PFSK-1 (cell line): Measurements from ENCODE around the gene WAC.

ENCODE experiments used
- POLR2AphosphoS5 ChIP-seq: IDR thresholded peaks from 2 replicates; pipeline ENCODE4 v1.6.1; 2012; ENCODE audit warnings: low read depth, mild to moderate bottlenecking, control low read depth, low read length, moderate library complexity
- REST ChIP-seq, 2 experiments: IDR thresholded peaks; 2 replicates each; pipeline versions ENCODE4 v1.6.1 to v1.8.0; 2011 to 2012; ENCODE audit warnings: low read depth in 2 of 2, low read length in 2 of 2, control low read depth in 1 of 2, inconsistent platforms in 1 of 2, mild to moderate bottlenecking in 1 of 2, moderate library complexity in 1 of 2; ENCODE audit not compliant: insufficient read depth in 1 of 2

DNA sequence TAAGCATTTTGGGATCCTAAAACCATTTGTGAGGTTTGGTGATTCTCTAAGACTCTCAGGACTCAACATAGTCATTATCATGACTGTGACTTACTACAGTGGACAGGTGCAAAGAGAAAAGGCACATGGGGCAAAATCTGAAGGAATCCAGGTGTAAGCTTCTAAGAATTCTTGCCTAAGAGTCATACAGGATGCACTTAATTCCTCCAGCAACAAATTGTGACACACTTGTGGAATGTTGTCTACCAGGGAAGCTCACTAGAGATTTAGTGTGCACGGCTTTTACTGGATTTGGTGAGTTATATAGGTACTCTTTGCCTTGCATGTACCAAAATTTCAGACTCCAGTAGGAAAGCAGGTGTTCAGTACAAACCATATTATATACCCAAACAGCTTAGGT lies 47.9 kb downstream of the WAC start:
- TF ChIP-seq POLR2AphosphoS5 = no peak
- no peak for TF ChIP-seq REST (IDR thresholded peaks at IDR 0.05; ENCODE audit: insufficient read depth in 1 of 2, low read depth in 2 of 2, low read length in 2 of 2)
